ENCODE data around the gene RABAC1. TPM values are rescaled to one million over a fixed set of nuclear protein-coding genes. Genes with fewer than 3 reads are reported as not detected.
A peak's percentile ranks its signal among the peaks of the same experiment; 100 is the strongest.

Gene RABAC1
- total and polyA plus RNA-seq, 2 of the 13 experiments (the other 11 are each of a cell fraction or from before 2014, with no cell fraction given), result 37.4 to 74.0 TPM

DNA sequence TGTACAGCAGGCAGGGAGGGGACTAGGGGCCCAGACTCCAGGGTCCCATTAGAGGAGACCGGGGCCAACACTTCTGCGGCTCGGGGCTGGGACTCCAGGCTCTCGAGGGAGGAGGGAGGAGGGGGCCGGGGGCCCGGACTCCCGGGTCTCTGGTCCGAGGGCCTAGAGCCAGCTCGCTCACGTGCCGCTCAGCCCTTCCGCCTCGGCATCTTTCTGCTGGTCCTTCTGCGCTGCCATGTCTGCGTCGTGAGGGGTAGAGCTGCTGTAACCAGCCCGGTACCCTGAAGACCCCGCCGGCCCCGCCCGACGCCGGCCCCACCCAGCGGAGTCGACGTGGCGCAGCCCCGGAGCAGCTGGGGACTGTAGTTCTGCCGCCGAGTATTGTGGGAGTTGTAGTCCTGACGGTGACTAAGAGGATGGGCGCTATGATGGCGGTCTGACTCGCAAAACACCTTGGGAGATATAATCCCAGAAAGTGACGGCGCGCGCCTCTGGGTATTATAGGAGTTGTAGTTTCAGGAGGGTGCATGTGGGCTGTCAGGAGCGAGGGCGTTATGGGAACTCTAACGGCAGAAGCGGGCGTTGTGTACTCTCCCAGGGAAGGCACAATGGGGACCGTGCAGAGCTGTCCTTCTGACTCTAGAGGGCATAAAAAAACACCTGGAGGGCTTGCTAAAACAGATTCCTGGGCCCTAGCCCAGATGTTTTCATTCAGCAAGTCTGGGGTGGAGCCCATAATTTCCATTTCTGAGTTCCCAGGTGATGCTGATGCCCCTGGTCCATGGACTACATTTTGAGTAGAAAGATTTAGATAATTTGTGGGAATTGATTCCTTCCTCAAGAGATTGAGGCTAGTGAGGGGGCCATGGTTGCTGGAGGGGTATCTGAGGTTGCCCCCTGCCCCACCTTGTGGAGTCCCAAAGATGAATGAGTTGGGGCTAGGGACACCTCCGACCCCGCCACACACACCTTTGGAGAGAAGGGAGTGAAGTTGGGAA lies at the start of gene RABAC1 (continued):
- TF ChIP-seq AGO2 (optimal IDR thresholded peaks at IDR 0.05; ENCODE audit: low read depth, low read length) (peak; percentile 4), ZNF577 (CRISPR knock-in tag; IDR thresholded peaks at IDR 0.05; ENCODE audit: borderline replicate concordance, low read depth) (no peak), ZUFSP (CRISPR knock-in tag; IDR thresholded peaks at IDR 0.05; ENCODE audit: borderline replicate concordance) (no peak), CBX2 (IDR thresholded peaks at IDR 0.05; ENCODE audit: low read depth, low read length) (no peak), CBX2 (CRISPR knock-in tag; IDR thresholded peaks at IDR 0.05; ENCODE audit: low read depth) (no peak), CEBPZ (IDR thresholded peaks at IDR 0.05; ENCODE audit: low read length) (no peak), ZBTB8A (CRISPR knock-in tag; IDR thresholded peaks at IDR 0.05; ENCODE audit: borderline replicate concordance, low read depth) (no peak), RFX3 (CRISPR knock-in tag; IDR thresholded peaks at IDR 0.05) (no peak), GATAD1 (CRISPR knock-in tag; IDR thresholded peaks at IDR 0.05) (peak; percentile 75; the same call in 1 of the 2 replicates), KLF6 (CRISPR knock-in tag; IDR thresholded peaks at IDR 0.05) (no peak; the same call in 1 of the 2 replicates), ZNF354B (CRISPR knock-in tag; IDR thresholded peaks at IDR 0.05) (no peak), SIN3B (IDR thresholded peaks at IDR 0.05; ENCODE audit: low read length) (no peak), ZFP90 (CRISPR knock-in tag; IDR thresholded peaks at IDR 0.05; ENCODE audit: borderline replicate concordance) (0 out of 2 replicates have a peak, but pooled peaks have one; percentile 10), RARG (CRISPR knock-in tag; IDR thresholded peaks at IDR 0.05; ENCODE audit: low read depth) (no peak), CEBPG (CRISPR knock-in tag; IDR thresholded peaks at IDR 0.05) (no peak), BCL6 (CRISPR knock-in tag; IDR thresholded peaks at IDR 0.05) (no peak), THAP11 (CRISPR knock-in tag; IDR thresholded peaks at IDR 0.05) (peak; percentile 98), MIER3 (CRISPR knock-in tag; IDR thresholded peaks at IDR 0.05; ENCODE audit: borderline replicate concordance) (no peak), CEBPB (IDR thresholded peaks at IDR 0.05; ENCODE audit: borderline replicate concordance, low read depth, low read length) (no peak), ZNF770 (CRISPR knock-in tag; IDR thresholded peaks at IDR 0.05) (no peak), MXD4 (CRISPR knock-in tag; IDR thresholded peaks at IDR 0.05) (0 out of 2 replicates have a peak, but pooled peaks have one; percentile 10), NFIC (IDR thresholded peaks at IDR 0.05; ENCODE audit: low read length) (no peak)
- TF ChIP-seq, protein P1, sequence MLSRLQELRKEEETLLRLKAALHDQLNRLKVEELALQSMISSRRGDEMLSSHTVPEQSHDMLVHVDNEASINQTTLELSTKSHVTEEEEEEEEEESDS (CRISPR knock-in tag; IDR thresholded peaks at IDR 0.05; ENCODE audit: borderline replicate concordance), result no peak

Measured in HepG2 (cell line).